Mammary epithelial cell (primary cell): ENCODE results near the gene UGGT1.

Source experiments
- EZH2 ChIP-seq: IDR thresholded peaks from 2 replicates; pipeline ENCODE4 v1.6.1; 2012; ENCODE audit warnings: low read length, inconsistent platforms, borderline replicate concordance
- TF ChIP-seq, protein P1 (sequence below), 2 donors: IDR thresholded peaks in 1 of 2; conservative IDR thresholded peaks in 1 of 2; 2 replicates each; pipeline ENCODE4 v1.5.1; 2011 to 2012; ENCODE audit warnings: inconsistent platforms in 2 of 2, low read length in 2 of 2, mild to moderate bottlenecking in 2 of 2, control low read depth in 1 of 2, low read depth in 1 of 2; ENCODE audit not compliant: insufficient read depth in 1 of 2; ENCODE audit errors: extremely low read depth in 1 of 2

- TF ChIP-seq, protein P1, sequence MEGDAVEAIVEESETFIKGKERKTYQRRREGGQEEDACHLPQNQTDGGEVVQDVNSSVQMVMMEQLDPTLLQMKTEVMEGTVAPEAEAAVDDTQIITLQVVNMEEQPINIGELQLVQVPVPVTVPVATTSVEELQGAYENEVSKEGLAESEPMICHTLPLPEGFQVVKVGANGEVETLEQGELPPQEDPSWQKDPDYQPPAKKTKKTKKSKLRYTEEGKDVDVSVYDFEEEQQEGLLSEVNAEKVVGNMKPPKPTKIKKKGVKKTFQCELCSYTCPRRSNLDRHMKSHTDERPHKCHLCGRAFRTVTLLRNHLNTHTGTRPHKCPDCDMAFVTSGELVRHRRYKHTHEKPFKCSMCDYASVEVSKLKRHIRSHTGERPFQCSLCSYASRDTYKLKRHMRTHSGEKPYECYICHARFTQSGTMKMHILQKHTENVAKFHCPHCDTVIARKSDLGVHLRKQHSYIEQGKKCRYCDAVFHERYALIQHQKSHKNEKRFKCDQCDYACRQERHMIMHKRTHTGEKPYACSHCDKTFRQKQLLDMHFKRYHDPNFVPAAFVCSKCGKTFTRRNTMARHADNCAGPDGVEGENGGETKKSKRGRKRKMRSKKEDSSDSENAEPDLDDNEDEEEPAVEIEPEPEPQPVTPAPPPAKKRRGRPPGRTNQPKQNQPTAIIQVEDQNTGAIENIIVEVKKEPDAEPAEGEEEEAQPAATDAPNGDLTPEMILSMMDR (conservative IDR thresholded peaks at IDR 0.05 in 1 of 2, IDR thresholded peaks at IDR 0.05 in 1 of 2; ENCODE audit: extremely low read depth in 1 of 2, insufficient read depth in 1 of 2, low read depth in 1 of 2, low read length in 2 of 2) = no peak
- no peak for TF ChIP-seq EZH2
Observed at GRCh38 chr2:128058114-128058513, 32.9 kb upstream of the UGGT1 start.
